ENCODE results near the gene NIPSNAP2. TPM values are rescaled to one million over a fixed set of nuclear protein-coding genes. Genes with fewer than 3 reads are reported as not detected.

NIPSNAP2 gene
- total RNA-seq, 1 experiment from 2014 or later: 62.4 TPM

- H3K79me2 ChIP-seq (ENCODE audit: insufficient read depth, low read length): no peaks in the 10 kb centered on the region
- intact Hi-C loops (cut with micrococcal nuclease): loop anchor here (10.0 kb wide), 1 partner anchor 362 kb away; no protein-coding TSS in a partner anchor
- H3K9ac ChIP-seq (ENCODE audit: low read length): no peak overlapping the region
- no peak for TF ChIP-seq ZFX (IDR thresholded peaks at IDR 0.05)
- no peak for TF ChIP-seq EZH2phosphoT487 (IDR thresholded peaks at IDR 0.05; ENCODE audit: borderline replicate concordance)
- TF ChIP-seq MAX (IDR thresholded peaks at IDR 0.05): no peak
- TF ChIP-seq ZNF274 (IDR thresholded peaks at IDR 0.05; ENCODE audit: low read depth, low read length): no peak
- no peak for TF ChIP-seq EGR1 (IDR thresholded peaks at IDR 0.05; ENCODE audit: low read depth)
- no peak for TF ChIP-seq ZBTB33 (IDR thresholded peaks at IDR 0.05; ENCODE audit: extremely low read depth, insufficient replicate concordance, low read length)
- TF ChIP-seq SRF (IDR thresholded peaks at IDR 0.05; ENCODE audit: low read depth): no peak
- TF ChIP-seq CEBPB (IDR thresholded peaks at IDR 0.05; ENCODE audit: low read depth): no peak
- no peak for TF ChIP-seq ATF3 (IDR thresholded peaks at IDR 0.05)
- TF ChIP-seq FOSL1 (IDR thresholded peaks at IDR 0.05; ENCODE audit: low read depth): no peak
- H3K4me2 ChIP-seq (ENCODE audit: low read length): no peak overlapping the region
- H3K9me3 ChIP-seq (ENCODE audit: control insufficient read depth in 1 of 2, insufficient read depth in 1 of 2, low read depth in 1 of 2, low read length in 2 of 2): no peaks in the 10 kb centered on the region
- ChIA-PET CTCF (interaction anchor here (0.6 to 4.4 kb wide), 2 partner anchors 58 to 67 kb away, joined by 3 to 20 read pairs; no protein-coding TSS in a partner anchor), POLR2A (no interaction called here), RAD21 (ENCODE audit: low non-redundant PET in 1 of 2, low total read pairs in 2 of 2, uncharacterized antibody in 2 of 2, unreplicated experiment in 2 of 2) (no interaction called here)
- ATAC-seq: no peak
- no TSS peak for BruUV-seq (replicated peaks)
- no peaks in the 10 kb centered on the region for H3K9me2 ChIP-seq (ENCODE audit: insufficient read depth)
- DNase-seq (ENCODE audit: low read depth, low spot score): no peak
- no peaks in the 10 kb centered on the region for H3K36me3 ChIP-seq (ENCODE audit: control insufficient read depth in 1 of 2, insufficient read depth in 2 of 2, low read length in 2 of 2)
- H3K27ac ChIP-seq (ENCODE audit: low read depth, low read length): no peak overlapping the region
- H3K27me3 ChIP-seq (ENCODE audit: insufficient read depth, low read length): no peaks in the 10 kb centered on the region
- H3K4me1 ChIP-seq (ENCODE audit: control insufficient read depth in 1 of 2, insufficient read depth in 2 of 2, low read length in 2 of 2): no peaks in the 10 kb centered on the region
- H4K20me1 ChIP-seq (ENCODE audit: insufficient read depth): no peaks in the 10 kb centered on the region
- H2AFZ ChIP-seq (ENCODE audit: low read depth, low read length, poor library complexity, severe bottlenecking): no peak overlapping the region
- H3K4me3 ChIP-seq (replicated peaks in 1 of 2; ENCODE audit: low read depth in 1 of 2, low read length in 2 of 2): no peak overlapping the region
These were observed 42.8 kb downstream of the NIPSNAP2 start for GRCh38 chr7:56007167-56007652.

Data from HCT116 (cell line).